Activated T-cell treated with anti-CD3 and anti-CD28 coated beads, Interleukin-2, amount 50 U/mL, for 24 hours (primary cell): ENCODE data around the gene ONECUT2.

ENCODE experiments used
- DNase-seq: peaks from one replicate; pipeline ENCODE4 v3.0.0-alpha.2; 2020
- H3K27ac Mint-ChIP-seq: 2 replicates; pipeline ENCODE4 v1.8.0; 2020; ENCODE audit warnings: mild to moderate bottlenecking, mixed read lengths
- H3K27me3 Mint-ChIP-seq: 2 replicates; pipeline ENCODE4 v1.8.0; 2020; ENCODE audit warnings: mixed read lengths
- H3K36me3 Mint-ChIP-seq: 2 replicates; pipeline ENCODE4 v1.8.0; 2020; ENCODE audit warnings: low read depth, mixed read lengths
- H3K4me1 Mint-ChIP-seq: 2 replicates; pipeline ENCODE4 v1.8.0; 2020; ENCODE audit warnings: low read depth, mixed read lengths
- H3K4me3 Mint-ChIP-seq: 2 replicates; pipeline ENCODE4 v1.8.0; 2020; ENCODE audit warnings: mild to moderate bottlenecking, moderate library complexity, mixed read lengths
- H3K9me3 Mint-ChIP-seq: 2 replicates; pipeline ENCODE4 v1.8.0; 2020; ENCODE audit warnings: mixed read lengths

The ONECUT2 gene

GRCh38 chr18:57447154-57447621, 12.0 kb downstream of the ONECUT2 start:
- Mint-ChIP-seq H3K27ac (no peak overlapping the region), H3K9me3 (no peaks in the 10 kb centered on the region), H3K4me3 (no peak overlapping the region), H3K36me3 (no peaks in the 10 kb centered on the region), H3K4me1 (no peaks in the 10 kb centered on the region), H3K27me3 (peaks cover 83% of the 10 kb centered on the region)
- no peak for DNase-seq

GRCh38 chr18:57455576-57456129, 20.5 kb downstream of the ONECUT2 start:
- Mint-ChIP-seq H3K36me3 (no peaks in the 10 kb centered on the region), H3K27ac (no peak overlapping the region), H3K27me3 (peaks cover 54% of the 10 kb centered on the region), H3K4me3 (no peak overlapping the region), H3K9me3 (no peaks in the 10 kb centered on the region), H3K4me1 (no peaks in the 10 kb centered on the region)
- DNase-seq: no peak

GRCh38 chr18:57461652-57462269, 26.6 kb downstream of the ONECUT2 start:
- Mint-ChIP-seq H3K9me3 (no peaks in the 10 kb centered on the region), H3K4me1 (no peaks in the 10 kb centered on the region), H3K36me3 (no peaks in the 10 kb centered on the region), H3K27me3 (peaks cover 43% of the 10 kb centered on the region), H3K27ac (no peak overlapping the region), H3K4me3 (no peak overlapping the region)
- DNase-seq: no peak

- DNase-seq: no peak
- Mint-ChIP-seq H3K36me3 (no peaks in the 10 kb centered on the region), H3K9me3 (no peaks in the 10 kb centered on the region), H3K27me3 (peaks cover 39% of the 10 kb centered on the region), H3K4me3 (no peak overlapping the region), H3K27ac (no peak overlapping the region), H3K4me1 (no peaks in the 10 kb centered on the region)
Measured at GRCh38 chr18:57466307-57466706, 31.1 kb downstream of the ONECUT2 start.

GRCh38 chr18:57466745-57467409, 31.7 kb downstream of the ONECUT2 start:
- Mint-ChIP-seq H3K9me3 (no peaks in the 10 kb centered on the region), H3K36me3 (no peaks in the 10 kb centered on the region), H3K4me3 (no peak overlapping the region), H3K27ac (no peak overlapping the region), H3K4me1 (no peaks in the 10 kb centered on the region), H3K27me3 (peaks cover 39% of the 10 kb centered on the region)
- DNase-seq: no peak

GRCh38 chr18:57469884-57470283, 34.7 kb downstream of the ONECUT2 start:
- Mint-ChIP-seq H3K27ac (no peak overlapping the region), H3K36me3 (no peaks in the 10 kb centered on the region), H3K27me3 (peaks cover 30% of the 10 kb centered on the region), H3K4me3 (no peak overlapping the region), H3K9me3 (no peaks in the 10 kb centered on the region), H3K4me1 (no peaks in the 10 kb centered on the region)
- no peak for DNase-seq

GRCh38 chr18:57475408-57475807, 40.2 kb downstream of the ONECUT2 start:
- Mint-ChIP-seq H3K36me3 (no peaks in the 10 kb centered on the region), H3K27me3 (peaks cover 17% of the 10 kb centered on the region), H3K27ac (no peak overlapping the region), H3K4me1 (no peaks in the 10 kb centered on the region), H3K4me3 (no peak overlapping the region), H3K9me3 (no peaks in the 10 kb centered on the region)
- DNase-seq: no peak

- Mint-ChIP-seq H3K9me3 (no peaks in the 10 kb centered on the region), H3K36me3 (no peaks in the 10 kb centered on the region), H3K4me1 (no peaks in the 10 kb centered on the region), H3K27me3 (peaks cover 17% of the 10 kb centered on the region), H3K4me3 (no peak overlapping the region), H3K27ac (no peak overlapping the region)
- DNase-seq: no peak
Measured at GRCh38 chr18:57475903-57476302, 40.7 kb downstream of the ONECUT2 start.

- Mint-ChIP-seq H3K4me3 (no peak overlapping the region), H3K27ac (no peak overlapping the region), H3K36me3 (no peaks in the 10 kb centered on the region), H3K27me3 (peaks cover 22% of the 10 kb centered on the region), H3K9me3 (no peaks in the 10 kb centered on the region), H3K4me1 (no peaks in the 10 kb centered on the region)
- DNase-seq: no peak
Measured at GRCh38 chr18:57480733-57481132, 45.6 kb downstream of the ONECUT2 start.

- Mint-ChIP-seq H3K4me1 (no peaks in the 10 kb centered on the region), H3K27ac (no peak overlapping the region), H3K4me3 (no peak overlapping the region), H3K36me3 (no peaks in the 10 kb centered on the region), H3K27me3 (peaks cover 26% of the 10 kb centered on the region), H3K9me3 (no peaks in the 10 kb centered on the region)
- no peak for DNase-seq
Measured at GRCh38 chr18:57497372-57498294, 62.5 kb downstream of the ONECUT2 start.

- Mint-ChIP-seq H3K9me3 (no peaks in the 10 kb centered on the region), H3K4me1 (no peaks in the 10 kb centered on the region), H3K4me3 (no peak overlapping the region), H3K36me3 (no peaks in the 10 kb centered on the region), H3K27me3 (peaks cover 15% of the 10 kb centered on the region), H3K27ac (no peak overlapping the region)
- no peak for DNase-seq
Measured at GRCh38 chr18:57498682-57499256, 63.6 kb downstream of the ONECUT2 start.

GRCh38 chr18:57502624-57503023, 67.5 kb downstream of the ONECUT2 start:
- Mint-ChIP-seq H3K27me3 (peaks cover 24% of the 10 kb centered on the region), H3K36me3 (no peaks in the 10 kb centered on the region), H3K4me1 (no peaks in the 10 kb centered on the region), H3K4me3 (no peak overlapping the region), H3K27ac (no peak overlapping the region), H3K9me3 (no peaks in the 10 kb centered on the region)
- DNase-seq: no peak

- Mint-ChIP-seq H3K27me3 (peaks cover 41% of the 10 kb centered on the region), H3K9me3 (no peaks in the 10 kb centered on the region), H3K27ac (no peak overlapping the region), H3K4me3 (no peak overlapping the region), H3K36me3 (no peaks in the 10 kb centered on the region), H3K4me1 (no peaks in the 10 kb centered on the region)
- no peak for DNase-seq
Measured at GRCh38 chr18:57505231-57505630, 70.1 kb downstream of the ONECUT2 start.

- Mint-ChIP-seq H3K4me1 (no peaks in the 10 kb centered on the region), H3K27me3 (peaks cover 31% of the 10 kb centered on the region), H3K4me3 (no peak overlapping the region), H3K27ac (no peak overlapping the region), H3K9me3 (no peaks in the 10 kb centered on the region), H3K36me3 (no peaks in the 10 kb centered on the region)
- DNase-seq: no peak
Measured at GRCh38 chr18:57516056-57516455, 80.9 kb downstream of the ONECUT2 start.
